ENCODE results near the gene PDZRN4.

Gene PDZRN4

DNA sequence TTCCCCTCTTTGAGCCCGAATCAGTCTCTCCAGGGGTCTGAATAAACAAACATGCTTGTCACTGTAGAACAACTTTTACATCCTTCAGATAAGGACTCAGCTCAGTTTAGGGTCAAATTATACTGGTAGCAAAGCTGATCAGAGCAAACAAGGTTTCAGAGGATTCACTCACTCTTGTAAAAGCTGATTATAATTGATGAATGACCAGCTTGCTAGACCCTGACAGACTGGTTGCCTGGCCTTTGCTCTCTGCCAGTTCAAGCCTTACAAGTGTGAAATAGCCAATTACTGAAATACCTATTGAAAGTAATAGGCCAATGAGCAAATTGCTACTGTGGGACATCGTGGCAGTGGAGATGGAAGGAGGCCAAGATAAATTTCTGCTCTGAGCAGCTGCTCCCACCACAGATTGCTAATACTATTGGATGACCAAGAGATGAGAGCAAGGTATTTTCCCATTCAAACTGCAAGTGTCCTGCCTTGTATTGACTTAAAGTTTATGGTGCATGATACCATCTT lies 177.6 kb downstream of the PDZRN4 start:
- no peak for DNase-seq

DNA sequence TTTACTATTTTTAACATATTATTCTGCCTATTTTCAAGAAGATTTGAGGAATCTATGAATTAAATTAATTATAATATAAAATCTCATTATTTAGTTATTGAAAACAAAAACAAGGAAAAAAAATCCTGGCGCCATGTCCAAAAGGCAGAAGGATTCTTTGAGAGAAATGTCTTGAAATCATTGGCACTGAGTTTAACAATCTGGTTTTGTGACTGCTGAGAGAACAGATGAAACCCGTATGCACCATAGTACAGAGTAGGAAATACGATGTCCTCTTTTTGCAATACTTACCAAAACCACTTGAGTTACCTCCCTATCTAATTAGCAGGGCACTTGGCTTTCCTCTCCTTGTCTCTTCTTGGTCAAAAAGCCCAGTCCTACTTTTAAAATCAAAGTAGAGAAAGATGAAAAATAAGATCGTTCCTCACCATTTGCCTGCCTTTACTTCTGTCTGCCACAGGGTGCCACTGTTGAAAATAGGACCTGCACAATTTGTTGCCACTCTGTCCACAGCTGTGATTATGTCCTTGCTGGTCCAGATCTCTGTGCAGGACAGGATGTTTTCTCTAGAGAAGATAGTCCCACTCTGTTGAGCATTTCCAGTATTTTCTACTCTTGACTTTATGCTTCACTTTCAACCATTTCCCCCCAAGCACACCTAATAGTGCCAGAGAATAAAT lies 179.7 kb downstream of the PDZRN4 start:
- DNase-seq: no peak

DNA sequence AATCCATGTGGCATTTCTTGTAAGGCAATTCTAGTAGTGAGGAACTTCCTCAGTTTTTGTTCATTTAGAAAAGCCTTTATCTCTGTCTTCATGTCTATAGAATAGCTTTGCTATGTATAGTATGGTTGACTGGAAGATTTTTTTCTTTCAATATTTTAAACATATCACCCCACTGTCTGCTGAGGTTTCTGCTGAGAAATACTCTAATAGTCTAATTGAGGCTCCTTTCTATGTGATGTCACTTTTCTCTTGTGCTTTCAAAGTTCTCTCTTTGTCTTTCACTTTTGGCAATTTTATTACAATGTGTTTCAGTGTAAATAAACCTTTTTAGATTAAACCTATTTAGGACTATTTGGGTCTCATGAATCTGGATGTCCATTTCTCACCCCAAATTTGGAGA lies 192.8 kb downstream of the PDZRN4 start:
- no peak for DNase-seq

DNA sequence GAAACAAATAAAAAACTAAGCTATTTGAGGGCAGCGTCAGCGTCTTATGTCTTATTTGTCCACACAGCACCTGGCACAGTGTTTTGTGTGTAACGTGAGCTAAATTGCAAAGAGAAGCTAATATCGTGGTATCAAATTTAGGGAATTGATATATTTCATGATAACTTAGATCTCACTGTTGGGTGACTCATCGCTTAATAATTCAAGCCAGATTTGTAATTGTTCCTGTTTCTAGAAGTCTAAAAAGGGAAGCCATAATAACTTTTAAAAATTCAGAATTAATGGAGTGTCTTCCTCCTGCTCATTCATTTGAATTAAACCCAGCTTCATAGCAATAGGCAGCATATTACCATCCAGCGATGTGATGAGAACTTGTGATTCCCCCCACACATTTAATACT lies 214.7 kb downstream of the PDZRN4 start:
- DNase-seq: no peak

DNA sequence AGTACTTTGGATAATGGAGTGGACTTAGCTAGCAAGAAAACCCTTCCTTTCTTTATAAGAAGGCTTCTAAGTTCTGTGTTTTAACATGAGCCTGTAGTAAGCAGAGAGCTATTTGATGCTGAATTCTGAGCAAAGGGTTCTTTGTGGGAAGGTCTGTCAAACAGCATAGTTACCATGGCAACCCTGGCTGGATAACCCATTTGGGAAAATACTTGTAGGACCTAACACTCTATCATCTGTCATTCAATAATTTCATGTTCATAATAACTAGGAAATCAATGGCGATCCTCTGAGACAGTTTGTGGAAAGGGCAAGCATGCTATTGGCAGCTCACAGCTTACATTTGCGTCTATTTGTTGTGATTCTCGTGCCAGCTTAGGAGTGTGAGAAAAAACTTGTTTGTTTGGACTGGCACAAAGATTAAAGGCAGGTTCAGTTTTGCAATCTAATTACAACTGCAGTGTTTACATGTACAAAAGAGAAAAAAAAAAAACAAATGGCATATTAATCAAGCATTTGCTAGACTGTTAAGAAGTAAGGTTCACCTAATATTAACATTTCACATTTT lies 219.2 kb downstream of the PDZRN4 start:
- no peak for DNase-seq

DNA sequence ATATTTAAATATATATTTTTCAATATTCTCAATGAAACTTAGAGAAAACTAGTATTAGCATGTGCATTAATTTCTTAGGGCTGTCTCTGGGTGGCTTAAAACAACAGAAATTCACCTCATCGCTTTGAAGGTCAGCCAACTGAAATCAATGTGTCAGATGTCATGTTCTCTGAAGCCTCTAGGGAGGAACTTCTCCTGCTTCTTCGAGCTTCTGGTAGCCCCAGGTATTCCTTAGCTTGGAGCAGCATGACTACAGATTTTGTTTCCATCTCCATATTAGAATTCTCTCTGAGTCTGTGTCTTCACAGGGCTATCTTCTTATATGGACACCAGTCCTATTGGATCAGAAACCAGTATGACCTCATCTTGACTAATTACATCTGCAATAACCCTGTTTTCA lies 221.5 kb downstream of the PDZRN4 start:
- no peak for DNase-seq

DNA sequence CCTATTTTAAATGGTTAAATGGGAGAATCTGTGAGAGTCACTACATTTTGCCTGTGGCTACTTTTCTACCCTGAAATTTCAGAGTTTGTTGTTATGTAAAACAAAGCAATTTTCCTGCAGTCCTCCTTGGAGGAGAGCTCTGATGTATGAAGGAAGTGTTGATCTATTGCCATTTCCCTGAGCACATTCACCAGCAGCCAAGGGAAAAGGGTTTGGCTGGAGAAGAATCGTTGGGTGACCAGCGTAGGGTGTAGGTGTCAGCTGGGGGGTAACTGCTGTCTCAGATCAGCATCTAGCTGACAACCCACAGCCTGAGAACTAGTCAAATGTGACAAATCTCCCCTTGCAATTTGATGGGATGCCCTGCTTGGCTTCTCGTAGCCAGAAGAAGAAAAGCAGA lies 230.5 kb downstream of the PDZRN4 start:
- no peak for DNase-seq

DNA sequence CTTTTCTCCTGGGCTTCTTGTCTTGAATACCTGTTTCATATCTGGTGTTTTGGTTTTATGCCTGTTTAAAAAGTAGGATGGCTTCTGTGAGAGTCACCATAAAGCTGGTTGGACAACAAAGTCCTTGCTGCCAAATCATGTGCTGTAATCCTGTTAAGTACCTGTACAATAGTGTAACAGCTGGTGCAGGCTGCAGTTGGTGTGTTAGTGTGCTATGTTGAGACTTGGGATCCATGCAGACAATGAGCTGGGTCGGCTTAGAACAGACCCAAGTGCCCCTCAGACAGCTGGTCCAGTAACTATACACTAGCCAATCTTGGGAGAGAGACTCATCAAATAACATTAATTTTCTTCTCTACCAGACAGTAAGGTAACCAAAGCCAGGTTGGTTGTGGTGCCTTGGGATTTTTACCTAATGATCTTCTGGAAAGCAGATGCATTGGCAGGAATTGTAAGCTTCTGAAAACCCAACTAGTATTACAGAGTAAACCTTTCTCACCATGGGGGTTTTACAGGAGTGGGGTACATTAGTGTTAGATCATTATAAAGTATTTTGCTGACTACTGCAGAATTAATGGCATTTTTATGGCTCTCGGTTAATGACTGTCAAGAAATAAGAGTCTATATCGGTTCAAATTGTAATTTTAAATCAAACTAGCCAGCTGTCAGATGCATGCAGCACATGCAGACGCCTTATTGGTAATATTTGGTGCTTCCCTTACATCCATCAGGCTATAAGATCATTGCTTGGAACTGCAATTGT lies 231.2 kb downstream of the PDZRN4 start:
- DNase-seq: no peak

DNA sequence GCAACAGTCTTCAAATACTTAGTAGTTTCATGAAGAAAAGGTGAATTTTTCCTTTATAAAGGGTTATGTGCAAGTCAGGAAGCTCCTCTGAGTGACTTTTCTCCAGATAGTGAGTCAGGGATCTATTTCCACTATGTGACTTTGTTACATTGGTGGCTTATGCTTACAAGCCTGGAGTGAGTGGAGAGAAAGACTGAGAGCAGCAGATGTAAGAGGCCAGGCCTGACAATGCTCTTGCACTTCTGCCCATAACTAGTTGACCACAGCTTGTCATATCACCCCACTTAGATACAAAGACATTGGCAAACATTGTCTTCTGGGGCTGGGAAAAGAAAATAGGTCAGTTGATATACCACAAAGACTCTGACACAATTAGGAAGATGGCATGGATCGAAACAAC lies 236.5 kb downstream of the PDZRN4 start:
- DNase-seq: no peak

DNA sequence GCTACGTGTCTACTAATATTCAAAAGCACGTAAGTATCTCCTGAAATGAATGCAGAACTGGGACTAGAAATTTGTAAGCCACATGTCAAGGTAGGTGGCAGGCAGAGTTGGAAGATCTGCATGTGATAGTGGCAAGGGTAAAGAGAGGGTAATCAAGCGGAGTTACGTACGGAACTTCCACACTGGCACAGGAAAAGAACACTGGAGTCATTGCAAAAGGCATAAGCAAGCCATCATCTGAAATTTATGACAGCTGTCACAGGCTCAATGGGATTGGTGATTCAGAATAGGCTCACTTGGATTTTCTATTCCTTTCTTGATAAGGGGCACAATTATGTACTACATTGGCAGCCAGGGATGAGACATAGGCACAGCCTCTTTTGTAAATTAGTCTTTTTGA lies 245.3 kb downstream of the PDZRN4 start:
- DNase-seq: no peak

DNA sequence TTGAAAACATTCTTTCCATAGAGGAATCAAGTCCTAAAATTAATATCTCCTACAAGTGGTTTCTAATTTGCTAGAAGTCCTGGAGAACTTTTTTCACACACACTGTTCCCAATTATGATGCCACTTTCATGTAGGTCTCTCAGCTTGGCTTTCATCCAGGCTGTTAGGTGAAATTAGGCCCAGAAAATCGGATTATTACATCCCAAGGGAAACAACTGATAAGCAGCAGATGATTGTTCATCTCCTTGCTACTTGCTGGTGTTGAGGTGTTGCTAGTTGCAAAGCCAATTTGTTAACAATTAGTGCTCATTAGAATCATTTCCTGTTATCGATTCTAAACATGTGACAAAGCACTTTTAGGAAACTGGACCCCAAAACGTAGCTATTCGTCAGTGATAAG lies 248.0 kb downstream of the PDZRN4 start:
- no peak for DNase-seq

DNA sequence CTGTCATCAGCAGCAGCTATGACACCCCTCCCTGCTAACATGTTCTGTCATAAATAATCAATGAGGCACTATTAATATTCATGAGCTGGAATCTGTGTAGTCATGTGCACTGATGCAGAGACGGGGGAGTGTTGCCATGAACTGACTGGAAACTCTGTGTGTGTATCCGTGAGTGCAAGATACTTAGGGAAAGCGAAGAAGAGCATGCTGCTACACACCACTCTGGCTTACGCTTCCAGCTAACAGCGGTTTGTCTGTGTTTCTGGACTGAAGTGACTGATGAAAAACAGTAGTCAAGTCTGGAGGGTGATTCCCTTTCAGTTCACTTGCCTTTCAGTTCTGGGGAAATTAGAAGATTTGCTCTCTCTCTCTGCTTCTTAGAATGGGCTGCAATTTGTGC lies 249.4 kb downstream of the PDZRN4 start:
- no peak for DNase-seq

DNA sequence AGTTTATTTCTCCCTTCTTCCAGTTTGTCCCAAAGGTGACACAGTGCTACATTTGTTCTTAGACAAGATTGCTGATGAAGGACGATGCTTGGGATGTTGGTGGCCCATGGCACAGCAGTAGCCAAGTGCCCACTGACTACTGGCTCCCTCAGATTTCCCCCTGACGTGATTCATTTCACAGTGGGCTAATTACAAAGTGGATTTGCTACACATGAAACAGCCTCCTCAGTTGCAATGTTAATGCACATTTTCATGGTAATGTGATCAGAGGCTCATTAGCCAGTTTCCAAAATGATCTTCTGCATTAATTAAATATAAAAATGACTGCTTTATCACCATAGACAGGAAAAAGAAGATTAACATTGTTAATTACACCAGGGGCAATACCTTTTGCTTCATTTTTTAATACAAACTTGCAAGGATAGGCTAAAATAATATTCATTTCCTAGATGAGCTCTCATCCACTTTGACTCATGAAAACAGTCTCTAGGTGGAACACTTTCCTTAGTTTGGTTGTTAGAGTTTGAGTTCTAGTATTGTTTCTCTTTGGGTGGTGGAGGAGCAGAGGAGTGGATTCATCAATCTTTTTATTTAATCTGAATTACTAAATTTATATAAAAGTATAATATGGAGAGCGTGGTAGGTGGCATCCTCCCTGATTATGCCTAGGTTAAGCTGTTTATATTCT lies 250.9 kb downstream of the PDZRN4 start:
- DNase-seq: no peak

DNA sequence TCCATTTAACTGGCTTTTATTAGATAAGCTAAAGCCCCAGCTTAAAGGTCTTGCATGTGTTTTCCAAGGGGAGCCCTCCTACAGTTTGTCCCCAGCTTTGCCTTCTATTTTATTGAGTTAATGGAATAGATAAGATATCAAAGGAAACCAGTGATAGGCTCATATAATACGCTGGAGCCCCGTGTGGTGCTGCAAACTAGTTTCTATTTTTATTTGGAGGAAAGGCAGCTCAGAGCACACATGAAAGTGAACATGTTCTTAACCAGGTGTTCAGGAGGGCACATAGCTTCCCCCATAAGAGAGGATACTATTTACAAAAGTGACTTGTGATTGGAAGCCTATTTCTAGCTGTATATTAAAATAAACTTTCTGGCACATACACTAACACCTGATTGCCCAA lies 251.7 kb downstream of the PDZRN4 start:
- no peak for DNase-seq

DNA sequence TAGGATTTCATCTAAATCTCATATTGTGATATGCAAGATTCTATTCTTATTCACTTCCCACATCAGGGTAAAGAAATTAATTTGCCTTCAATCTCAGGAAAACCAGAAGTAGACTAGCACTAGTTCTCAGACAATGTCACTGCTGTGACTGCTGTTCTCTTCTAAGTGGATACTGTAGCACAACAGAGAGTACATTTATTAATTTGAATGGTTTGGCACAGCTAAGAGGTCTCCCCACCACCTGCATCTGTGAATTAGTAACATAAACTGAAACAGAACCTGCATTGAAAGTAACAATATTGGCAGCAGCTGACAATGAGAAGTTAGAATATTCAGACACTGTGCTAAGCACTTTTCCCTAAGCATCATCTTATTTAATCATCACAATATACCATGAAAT lies 253.1 kb downstream of the PDZRN4 start:
- no peak for DNase-seq

DNA sequence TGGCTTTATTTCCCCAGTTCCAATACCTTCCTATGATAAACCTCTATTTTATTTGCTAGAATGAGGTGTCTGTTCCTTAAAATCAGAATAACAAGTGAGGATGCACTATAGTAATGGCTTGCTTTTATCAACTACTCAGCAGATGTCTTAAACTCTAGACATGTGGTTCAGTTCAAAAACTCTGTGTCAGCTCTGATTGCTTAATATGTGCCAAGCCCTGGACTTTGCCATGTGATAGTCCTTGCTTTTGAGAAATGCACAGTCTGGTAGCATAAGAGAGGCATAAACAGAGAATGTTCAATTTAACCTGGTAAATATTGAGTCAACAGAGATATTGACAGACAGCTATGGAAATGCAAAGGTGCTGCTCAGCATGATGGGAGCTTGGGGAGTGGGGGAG lies 254.8 kb downstream of the PDZRN4 start:
- no peak for DNase-seq

DNA sequence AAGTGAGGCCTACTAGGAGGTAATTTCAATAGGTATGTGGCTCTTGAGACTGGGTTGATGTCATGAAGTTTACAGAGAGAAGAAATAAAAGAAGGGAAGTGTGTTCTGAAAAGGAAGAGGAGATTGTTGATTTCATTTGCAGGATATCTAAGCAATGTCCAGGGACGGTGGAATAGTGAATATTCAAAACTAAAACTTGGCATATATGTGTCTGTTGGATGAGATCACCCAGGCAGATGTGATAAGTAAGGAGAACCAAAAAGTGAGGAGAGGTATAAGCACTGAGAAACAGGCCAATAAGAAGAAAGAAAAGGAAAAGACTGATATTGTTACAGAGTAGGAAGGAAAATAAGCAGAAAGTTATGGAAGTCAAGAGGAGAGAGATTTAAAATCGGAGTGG lies 255.6 kb downstream of the PDZRN4 start:
- no peak for DNase-seq

DNA sequence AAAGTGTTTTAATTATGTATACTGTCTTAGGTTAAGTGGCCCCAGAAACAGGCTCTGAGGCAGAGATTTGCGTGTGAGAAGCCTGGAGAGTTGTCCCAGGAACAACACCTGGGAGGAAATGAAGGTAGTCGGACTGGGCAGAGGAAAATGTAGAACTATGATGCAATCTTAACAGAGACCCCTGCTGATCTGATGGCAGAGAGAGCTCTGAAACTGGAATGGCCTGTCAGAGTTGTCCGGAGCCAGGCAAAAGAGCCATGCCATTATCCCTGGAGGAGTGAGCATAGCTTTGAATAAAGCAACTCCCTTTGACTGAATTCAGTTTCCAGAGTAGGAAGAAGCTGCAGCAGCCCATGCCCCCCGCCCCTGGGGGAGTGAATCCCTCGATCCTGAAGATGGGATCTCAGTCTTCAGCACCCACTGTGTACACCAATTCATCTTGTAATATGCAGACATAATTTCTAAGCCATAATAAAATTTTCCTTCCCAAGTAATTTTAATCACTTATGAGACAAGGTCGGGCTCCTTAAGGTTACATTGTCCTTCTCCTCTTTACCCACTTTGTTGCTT lies 264.8 kb downstream of the PDZRN4 start:
- no peak for DNase-seq

DNA sequence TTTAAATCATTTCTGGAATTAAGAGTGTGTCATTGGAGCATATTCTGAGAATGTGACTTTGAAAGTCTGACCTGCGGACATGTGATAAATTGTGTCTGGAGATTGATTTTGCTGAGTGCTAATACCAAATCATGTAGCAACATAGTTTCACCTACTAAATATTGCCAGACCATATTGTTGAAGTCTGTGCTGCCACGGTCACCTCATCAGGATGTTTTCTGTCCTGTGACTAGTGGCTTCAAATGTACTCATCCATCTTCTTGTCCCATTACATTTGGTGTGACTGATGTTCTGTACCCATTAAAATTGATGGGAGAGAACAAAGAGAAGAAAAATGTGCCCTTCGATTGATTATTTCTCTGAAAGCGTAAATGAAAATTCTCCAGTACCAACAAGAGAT lies 265.3 kb downstream of the PDZRN4 start:
- DNase-seq: no peak

DNA sequence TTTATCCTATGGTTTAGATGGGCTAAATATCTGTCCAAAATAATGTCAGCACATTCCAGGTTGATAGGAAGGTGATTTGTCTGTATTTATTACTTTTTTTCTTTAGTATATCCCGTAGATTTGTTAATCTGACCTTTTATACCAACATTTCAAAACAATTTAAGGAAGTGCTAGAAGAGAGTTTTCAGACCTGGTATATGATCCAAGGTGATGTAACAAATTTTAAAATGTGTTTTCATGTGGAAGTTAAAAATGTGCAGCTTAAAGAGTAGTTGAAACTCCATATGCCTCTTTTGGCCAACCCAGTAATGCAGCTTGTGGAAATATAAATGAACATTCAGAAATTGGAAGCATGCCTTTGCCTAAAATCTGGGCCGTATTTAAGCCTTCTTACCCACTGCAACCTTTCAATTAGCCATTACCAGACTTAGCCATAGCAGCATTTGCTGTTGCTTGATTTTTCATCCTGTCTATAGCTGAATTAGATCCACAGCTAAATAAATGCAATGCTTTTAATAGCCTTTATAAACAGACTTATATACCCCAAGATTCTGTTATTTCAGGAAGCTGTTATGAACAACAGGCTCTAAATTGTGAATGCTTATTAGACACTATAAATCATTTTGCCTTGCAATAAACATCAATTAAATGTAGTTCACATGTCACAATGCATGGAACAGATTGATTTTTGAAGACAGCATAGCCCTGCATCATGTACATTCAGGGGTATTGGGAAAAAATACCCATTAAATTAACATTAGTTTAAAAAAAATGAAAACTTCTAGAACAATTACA lies 271.2 kb downstream of the PDZRN4 start:
- DNase-seq: no peak

DNA sequence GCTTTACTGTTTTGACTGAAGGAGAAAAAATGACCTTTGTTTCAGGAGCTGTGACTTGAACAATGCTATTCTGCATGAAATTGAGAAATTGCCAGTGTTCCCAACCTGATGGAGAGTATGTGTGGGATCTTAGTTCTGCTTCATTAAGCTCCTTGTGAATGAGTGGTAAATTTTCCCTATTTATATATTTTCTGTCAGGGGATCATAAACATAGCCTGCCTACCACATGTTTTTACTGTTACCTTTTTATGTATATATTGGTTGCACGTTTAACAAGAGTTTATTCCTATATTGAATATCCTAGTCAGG lies 271.7 kb downstream of the PDZRN4 start:
- DNase-seq: no peak

DNA sequence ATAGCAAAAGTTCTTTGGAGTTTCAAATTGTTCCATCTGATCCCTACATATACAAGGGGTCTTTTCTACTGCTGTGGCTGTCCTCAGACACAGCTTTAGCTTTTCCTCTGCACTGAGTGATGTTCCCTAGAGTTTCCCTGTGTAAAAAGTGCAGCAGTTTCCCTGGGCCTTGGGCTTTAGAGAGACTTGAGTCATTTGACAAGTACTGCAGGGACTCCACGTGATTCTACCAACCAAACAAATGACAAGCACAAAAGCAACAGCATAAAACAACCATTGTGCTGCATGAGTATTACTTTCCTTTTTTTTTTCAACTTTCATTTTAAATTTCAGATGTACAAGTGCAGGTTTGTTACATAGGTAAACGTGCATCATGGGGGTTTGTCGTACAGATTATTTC lies 272.8 kb downstream of the PDZRN4 start:
- DNase-seq: no peak

DNA sequence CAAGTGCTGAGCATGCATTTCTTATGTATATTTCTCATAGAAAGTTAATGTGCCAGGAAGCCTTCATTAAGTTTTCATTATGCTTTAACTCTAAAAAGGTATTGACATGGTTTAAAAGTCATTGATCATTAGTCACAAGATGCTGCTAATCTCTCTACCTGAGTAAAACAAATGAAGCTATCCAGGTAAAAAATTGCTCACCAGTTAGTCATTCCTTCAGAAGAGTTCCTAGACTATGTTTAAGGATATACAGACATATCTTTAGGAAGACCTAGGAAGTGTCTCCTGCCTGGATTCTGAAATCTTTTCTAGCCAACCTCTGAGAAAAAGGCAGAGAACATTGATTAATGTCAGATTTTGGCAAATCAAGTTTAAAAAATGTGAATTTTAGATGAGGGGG lies 274.2 kb downstream of the PDZRN4 start:
- DNase-seq: no peak

Data from NCI-H2081 treated with DMSO at 0.1 percent for 48 hours (cell line).